DND-41 (cell line): Measurements from ENCODE around the gene USE1.

Experiments used
- ATAC-seq: fragments of 200-7000 bp; cut with Tn5 transposase; 3 replicates; pipeline ENCODE4 v1.9.1; 2021; ENCODE audit warnings: low read depth; ENCODE audit not compliant: insufficient read depth
- DNase-seq: peaks from one replicate; pipeline ENCODE4 v3.0.0-alpha.2; 2020
- H2AFZ ChIP-seq: 2 replicates; pipeline ENCODE4 v1.6.0; 2012; ENCODE audit warnings: low read depth, low read length
- H3K27ac ChIP-seq: 2 replicates; pipeline ENCODE4 v1.5.1; 2012; ENCODE audit warnings: low read length, inconsistent platforms
- H3K27me3 ChIP-seq: fragments of 200-600 bp; sonication (generic); 2 replicates; pipeline ENCODE4 v1.6.0; 2012; ENCODE audit warnings: low read length, mild to moderate bottlenecking, inconsistent platforms; ENCODE audit not compliant: insufficient read depth, poor library complexity
- H3K36me3 ChIP-seq: 2 replicates; pipeline ENCODE4 v1.5.1; 2012; ENCODE audit warnings: low read length, inconsistent platforms; ENCODE audit not compliant: insufficient read depth
- H3K4me1 ChIP-seq: 2 replicates; pipeline ENCODE4 v1.5.1; 2012; ENCODE audit warnings: mild to moderate bottlenecking, low read length; ENCODE audit not compliant: insufficient read depth
- H3K4me2 ChIP-seq: 2 replicates; pipeline ENCODE4 v1.6.0; 2012; ENCODE audit warnings: mild to moderate bottlenecking, moderate library complexity, low read length, inconsistent platforms; ENCODE audit not compliant: insufficient read depth
- H3K4me3 ChIP-seq, 2 experiments: fragments of 200-600 bp in 1 of 2; shearing (Covaris generic) in 1 of 2; 2 replicates each; pipeline ENCODE4 v1.5.1; 2012 to 2016; ENCODE audit warnings: inconsistent platforms in 2 of 2, low read length in 2 of 2, mild to moderate bottlenecking in 2 of 2, low read depth in 1 of 2, moderate library complexity in 1 of 2
- H3K79me2 ChIP-seq: 2 replicates; pipeline ENCODE4 v1.6.0; 2012; ENCODE audit warnings: low read length, inconsistent platforms; ENCODE audit not compliant: insufficient read depth
- H3K9ac ChIP-seq: 2 replicates; pipeline ENCODE4 v1.6.0; 2012; ENCODE audit warnings: low read depth, mild to moderate bottlenecking, inconsistent platforms, low read length, moderate library complexity
- H3K9me3 ChIP-seq: 2 replicates; pipeline ENCODE4 v1.5.1; 2012; ENCODE audit warnings: low read length, moderate library complexity, mild to moderate bottlenecking, inconsistent platforms; ENCODE audit not compliant: insufficient read depth, severe bottlenecking
- H4K20me1 ChIP-seq: 2 replicates; pipeline ENCODE4 v1.6.0; 2012; ENCODE audit warnings: low read length; ENCODE audit not compliant: insufficient read depth
- EZH2 ChIP-seq: IDR thresholded peaks from 3 replicates; pipeline ENCODE4 v1.6.1; 2012; ENCODE audit warnings: borderline replicate concordance, low read depth, mild to moderate bottlenecking, moderate library complexity, low read length, inconsistent platforms; ENCODE audit not compliant: severe bottlenecking
- TF ChIP-seq, protein P1 (sequence below): IDR thresholded peaks from 2 replicates; pipeline ENCODE4 v1.5.1; 2012; ENCODE audit warnings: borderline replicate concordance, low read length, moderate library complexity, mild to moderate bottlenecking; ENCODE audit not compliant: poor library complexity, severe bottlenecking; ENCODE audit errors: extremely low read depth

The USE1 gene

DNA sequence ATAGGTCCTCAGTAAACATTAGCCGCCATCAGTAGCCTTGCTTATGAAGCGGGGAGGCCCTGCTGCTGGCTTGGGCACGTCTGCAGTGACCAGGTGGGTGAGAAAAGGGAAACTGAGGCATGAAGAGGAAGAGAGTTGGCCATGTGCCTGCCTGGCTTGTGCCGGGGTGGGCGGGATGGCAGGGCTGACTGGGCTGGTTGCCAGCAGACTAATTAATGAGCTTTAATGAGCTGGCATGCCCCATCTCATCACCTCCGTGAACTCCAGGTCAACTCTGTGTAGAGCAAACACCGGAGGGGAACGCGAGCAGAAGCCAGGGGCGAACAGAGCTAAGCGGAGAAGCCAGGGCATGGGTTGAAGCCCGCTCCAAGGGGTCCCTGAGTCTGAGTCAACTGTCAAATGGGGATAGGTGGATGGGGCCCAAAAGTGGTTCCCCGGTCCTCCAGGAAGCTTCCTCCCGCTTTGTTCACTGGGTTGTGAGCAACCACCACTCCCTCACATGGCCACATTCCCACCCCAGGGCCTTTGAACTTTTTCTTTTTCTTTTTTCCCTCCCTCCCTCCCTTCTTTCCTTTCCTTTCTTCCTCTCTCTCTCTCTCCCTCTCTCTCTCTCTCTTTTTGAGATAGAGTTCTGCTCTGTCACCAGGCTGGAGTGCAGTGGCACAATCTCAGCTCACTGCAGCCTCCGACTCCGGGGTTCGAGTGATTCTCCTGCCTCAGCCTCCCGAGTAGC is 21.8 kb downstream of the USE1 start:
- H3K4me1 ChIP-seq, result peaks cover 27% of the 10 kb centered on the region
- peak overlapping the region; percentile 79 for H3K27ac ChIP-seq
- no peaks in the 10 kb centered on the region for H3K27me3 ChIP-seq
- H3K36me3 ChIP-seq, result peaks cover 29% of the 10 kb centered on the region
- H3K4me2 ChIP-seq, result peak overlapping the region; percentile 100
- no peak for TF ChIP-seq EZH2
- DNase-seq, result no peak
- no peak for ATAC-seq
- H2AFZ ChIP-seq, result no peak overlapping the region
- H3K9ac ChIP-seq, result peak overlapping the region; percentile 51; the same call in 1 of the 2 replicates
- peaks cover 33% of the 10 kb centered on the region for H3K79me2 ChIP-seq
- H3K4me3 ChIP-seq, result peak overlapping the region in 1 of 2 experiments; percentile 51; a peak in 1 of 4 replicates
- no peaks in the 10 kb centered on the region for H3K9me3 ChIP-seq
- peaks cover 28% of the 10 kb centered on the region for H4K20me1 ChIP-seq

DNA sequence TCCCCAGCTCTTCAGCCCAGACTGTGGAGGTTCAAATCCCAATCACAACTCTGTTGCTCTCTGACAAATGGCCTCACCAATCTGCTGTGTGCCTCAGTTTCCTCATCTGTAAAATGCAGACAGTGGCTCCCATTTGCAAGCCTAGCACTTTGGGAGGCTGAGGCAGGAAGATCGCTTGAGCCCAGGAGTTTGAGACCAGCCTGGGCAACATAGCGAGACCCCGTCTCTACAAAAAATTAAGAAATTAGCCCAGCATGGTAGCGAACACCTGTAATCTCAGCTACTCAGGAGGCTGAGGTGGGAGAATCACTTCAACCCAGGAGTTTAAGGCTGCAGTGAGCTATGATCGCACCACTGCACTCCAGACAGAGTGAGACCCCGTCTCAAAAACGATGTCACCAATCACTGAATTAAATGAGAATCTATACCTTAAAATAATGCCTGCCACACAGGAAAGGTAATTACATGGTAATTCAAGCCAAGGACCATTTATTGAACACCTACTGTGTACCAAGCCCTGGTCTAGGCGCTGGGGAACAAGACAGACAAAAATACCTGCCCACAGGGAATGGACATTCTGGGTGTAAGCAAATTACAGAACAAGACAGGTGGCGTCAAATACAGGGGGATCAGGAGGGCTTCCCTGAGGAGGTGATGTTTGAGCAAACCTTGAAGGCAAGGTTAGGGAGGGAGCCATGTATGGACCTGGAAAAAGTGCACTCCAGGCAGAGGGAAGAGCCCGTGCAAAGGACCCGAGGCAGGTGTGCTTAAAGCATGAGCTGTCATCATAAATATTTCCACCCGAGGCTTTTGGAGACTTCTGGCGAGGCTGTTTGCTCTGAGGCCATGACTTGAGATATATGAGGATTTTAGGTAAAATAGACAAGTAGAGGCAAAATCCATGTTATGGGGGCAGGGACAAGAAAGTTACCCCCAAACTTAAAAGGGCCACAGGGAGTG is 22.9 kb downstream of the USE1 start:
- Histone ChIP-seq H3K27ac (no peak overlapping the region), H3K36me3 (peaks cover 20% of the 10 kb centered on the region), H4K20me1 (peaks cover 25% of the 10 kb centered on the region), H3K27me3 (no peaks in the 10 kb centered on the region), H3K79me2 (peaks cover 34% of the 10 kb centered on the region), H3K4me1 (peaks cover 31% of the 10 kb centered on the region), H2AFZ (no peak overlapping the region), H3K4me3 (no peak overlapping the region), H3K9ac (no peak overlapping the region), H3K4me2 (no peak overlapping the region), H3K9me3 (no peaks in the 10 kb centered on the region)
- DNase-seq, result no peak
- TF ChIP-seq, protein P1, sequence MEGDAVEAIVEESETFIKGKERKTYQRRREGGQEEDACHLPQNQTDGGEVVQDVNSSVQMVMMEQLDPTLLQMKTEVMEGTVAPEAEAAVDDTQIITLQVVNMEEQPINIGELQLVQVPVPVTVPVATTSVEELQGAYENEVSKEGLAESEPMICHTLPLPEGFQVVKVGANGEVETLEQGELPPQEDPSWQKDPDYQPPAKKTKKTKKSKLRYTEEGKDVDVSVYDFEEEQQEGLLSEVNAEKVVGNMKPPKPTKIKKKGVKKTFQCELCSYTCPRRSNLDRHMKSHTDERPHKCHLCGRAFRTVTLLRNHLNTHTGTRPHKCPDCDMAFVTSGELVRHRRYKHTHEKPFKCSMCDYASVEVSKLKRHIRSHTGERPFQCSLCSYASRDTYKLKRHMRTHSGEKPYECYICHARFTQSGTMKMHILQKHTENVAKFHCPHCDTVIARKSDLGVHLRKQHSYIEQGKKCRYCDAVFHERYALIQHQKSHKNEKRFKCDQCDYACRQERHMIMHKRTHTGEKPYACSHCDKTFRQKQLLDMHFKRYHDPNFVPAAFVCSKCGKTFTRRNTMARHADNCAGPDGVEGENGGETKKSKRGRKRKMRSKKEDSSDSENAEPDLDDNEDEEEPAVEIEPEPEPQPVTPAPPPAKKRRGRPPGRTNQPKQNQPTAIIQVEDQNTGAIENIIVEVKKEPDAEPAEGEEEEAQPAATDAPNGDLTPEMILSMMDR, result no peak
- no peak for TF ChIP-seq EZH2
- ATAC-seq, result no peak

DNA sequence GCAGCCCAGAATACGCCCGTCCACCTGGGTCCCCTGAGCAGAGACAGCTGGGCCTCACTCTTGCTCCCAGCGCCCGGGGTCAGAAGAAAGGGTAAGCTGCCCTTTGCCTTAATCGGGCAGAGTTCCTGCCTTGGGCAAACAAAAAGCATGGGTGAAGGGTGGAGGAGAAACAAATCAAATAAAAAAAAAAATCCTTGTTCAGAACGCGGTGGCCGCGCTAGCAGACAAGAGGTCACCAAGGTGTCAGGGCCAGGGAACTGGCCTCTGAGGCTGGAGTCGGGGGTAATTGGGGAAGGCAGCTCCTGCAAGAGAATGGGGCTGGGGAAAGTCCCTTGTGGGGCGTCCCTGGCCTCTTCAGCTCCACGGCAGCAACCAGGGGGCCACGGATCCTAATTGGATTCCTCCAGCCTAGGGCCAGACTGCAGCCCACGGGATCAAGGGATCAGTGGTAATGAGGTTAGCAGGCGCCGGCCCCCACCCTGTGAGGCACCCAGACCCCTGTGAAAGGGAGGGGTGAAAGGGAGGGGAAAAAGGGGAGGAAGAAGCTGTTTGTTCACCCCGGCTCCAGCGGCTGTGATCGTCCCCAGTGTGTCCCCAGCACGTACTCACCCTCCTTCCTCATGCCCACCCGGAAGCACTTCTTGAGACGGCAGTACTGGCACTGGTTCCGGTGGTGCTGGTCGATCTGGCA is 25.1 kb downstream of the USE1 start:
- TF ChIP-seq, protein P1, result no peak
- TF ChIP-seq EZH2, result no peak
- no peaks in the 10 kb centered on the region for H3K9me3 ChIP-seq
- peaks cover 8% of the 10 kb centered on the region for H4K20me1 ChIP-seq
- ATAC-seq (no peak), DNase-seq (no peak)
- no peak overlapping the region for H3K9ac ChIP-seq
- H3K36me3 ChIP-seq, result peaks cover 9% of the 10 kb centered on the region; the same call in 1 of the 2 replicates
- no peak overlapping the region for H3K4me2 ChIP-seq
- peaks cover 35% of the 10 kb centered on the region for H3K79me2 ChIP-seq
- no peak overlapping the region for H3K27ac ChIP-seq
- H3K4me3 ChIP-seq, result no peak overlapping the region
- H3K4me1 ChIP-seq, result peaks cover 41% of the 10 kb centered on the region
- H3K27me3 ChIP-seq, result no peaks in the 10 kb centered on the region
- H2AFZ ChIP-seq, result no peak overlapping the region
